GM12878 (cell line): ENCODE results near the gene RAB7B. TPM values are rescaled to one million over a fixed set of nuclear protein-coding genes. Genes with fewer than 3 reads are reported as not detected.

Experiments used
- ATAC-seq: fragments of 200-7000 bp; cut with Tn5 transposase; 3 replicates; pipeline ENCODE4 v1.9.1; 2020; ENCODE audit warnings: mild to moderate bottlenecking, moderate library complexity
- BruUV-seq: library from RNA; stranded (reverse); fragments of 400-500 nt; replicated peaks from 2 replicates; lab custom pipeline; 2021; lab: Mats Ljungman, UMichigan
- CTCF ChIA-PET: fragments of 300-600 bp; sonication (Branson Sonifier 250); formaldehyde crosslinking; extraction: SDS; loops from one replicate; lab custom pipeline; 2021; ENCODE audit warnings: inconsistent platforms; lab: Yijun Ruan, JAX
- POLR2A ChIA-PET: fragments of 350-600 bp; formaldehyde crosslinking; extraction: SDS; loops from one replicate; lab custom pipeline; 2021; ENCODE audit warnings: inconsistent platforms; lab: Charles Lee
- RAD21 ChIA-PET: fragments of 300-600 bp; sonication (Branson Sonifier 250); formaldehyde crosslinking; loops from one replicate; lab custom pipeline; 2023; ENCODE audit warnings: antibody characterized with exemption; ENCODE audit not compliant: unreplicated experiment; lab: Charles Lee
- SMC1A ChIA-PET: fragments of 300-600 bp; sonication (Branson Sonifier 250); formaldehyde crosslinking; loops from one replicate; lab custom pipeline; 2023; ENCODE audit not compliant: unreplicated experiment, uncharacterized antibody; lab: Charles Lee
- DNase-seq: peaks from one replicate; pipeline ENCODE4 v3.0.0-alpha.2; 2011; ENCODE audit warnings: low read depth, low spot score
- FAIRE-seq: peaks from 3 replicates; lab custom pipeline; 2011; peaks lifted over from hg19 to GRCh38; lab: Jason Lieb, UNC
- H2AFZ ChIP-seq: 2 replicates; pipeline ENCODE4 v1.6.0; 2011; ENCODE audit warnings: low read depth, low read length, control low read depth; ENCODE audit not compliant: control insufficient read depth
- H3K27ac ChIP-seq: 2 replicates; pipeline ENCODE4 v1.5.1; 2011; ENCODE audit warnings: control low read depth; ENCODE audit not compliant: control insufficient read depth, insufficient read depth
- H3K27me3 ChIP-seq, 2 experiments: replicated peaks in 1 of 2; 2 replicates each; pipeline versions ENCODE4 v1.6.0 to v1.6.1; 2011; ENCODE audit warnings: low read length in 1 of 2; ENCODE audit not compliant: control insufficient read depth in 2 of 2, insufficient read depth in 2 of 2
- H3K36me3 ChIP-seq, 2 experiments: 2 replicates each; pipeline ENCODE4 v1.5.1; 2011; ENCODE audit warnings: low read length in 1 of 2; ENCODE audit not compliant: control insufficient read depth in 2 of 2, insufficient read depth in 2 of 2
- H3K4me1 ChIP-seq: 2 replicates; pipeline ENCODE4 v1.6.1; 2011; ENCODE audit warnings: mild to moderate bottlenecking, low read length, moderate library complexity, mixed read lengths; ENCODE audit not compliant: control insufficient read depth, insufficient read depth
- H3K4me2 ChIP-seq: 2 replicates; pipeline ENCODE4 v1.6.0; 2011; ENCODE audit warnings: control low read depth; ENCODE audit not compliant: control insufficient read depth, insufficient read depth
- H3K4me3 ChIP-seq: fragments of 200-600 bp; sonication (generic); 2 replicates; pipeline ENCODE4 v1.5.1; 2016
- H3K79me2 ChIP-seq: 2 replicates; pipeline ENCODE4 v1.6.0; 2011; ENCODE audit warnings: low read length; ENCODE audit not compliant: control insufficient read depth, insufficient read depth
- H3K9ac ChIP-seq: 2 replicates; pipeline ENCODE4 v1.8.0; 2011; ENCODE audit warnings: low read length, control low read depth, mixed read lengths; ENCODE audit not compliant: control insufficient read depth, insufficient read depth
- H3K9me3 ChIP-seq: replicated peaks from 3 replicates; pipeline ENCODE4 v1.5.1; 2011; ENCODE audit warnings: mild to moderate bottlenecking, low read length; ENCODE audit not compliant: control insufficient read depth, insufficient read depth
- H4K20me1 ChIP-seq: 2 replicates; pipeline ENCODE4 v1.6.0; 2011; ENCODE audit not compliant: control insufficient read depth, insufficient read depth
- IRF5 ChIP-seq: fragments of 450-650 bp; IDR thresholded peaks from 2 replicates; pipeline ENCODE4 v1.6.1; 2017; ENCODE audit warnings: borderline replicate concordance
- KDM1A ChIP-seq: fragments of 200-600 bp; sonication (generic); IDR thresholded peaks from 2 replicates; pipeline ENCODE4 v1.6.1; 2016; ENCODE audit warnings: borderline replicate concordance
- ZNF384 ChIP-seq: IDR thresholded peaks from 2 replicates; pipeline ENCODE4 v1.6.1; 2012; ENCODE audit warnings: low read depth, mild to moderate bottlenecking, low read length, improper control_type of control experiment, borderline replicate concordance
- WGBS: methylation state at CpG from one replicate; pipeline ENCODE4 v1.1.6; 2016; ENCODE audit warnings: low lambda C conversion rate; ENCODE audit not compliant: insufficient replicate concordance, insufficient coverage; ENCODE audit errors: missing lambda C conversion rate; 5-methylcytosine and 5-hydroxymethylcytosine counted together
- in situ Hi-C: fragments of 300-500 bp; cut with MboI; formaldehyde crosslinking; loops from 9 replicates; pipeline ENCODE4 v1.14.3; 2018; ENCODE audit warnings: mixed read lengths
- intact Hi-C: fragments of 100-400 bp; cut with micrococcal nuclease; formaldehyde crosslinking; loops from one replicate; pipeline ENCODE4 v1.14.2; 2022; ENCODE audit not compliant: unreplicated experiment
- polyA plus RNA-seq, 11 experiments: library from polyadenylated mRNA; depleted of rRNA in 4 of 11; unstranded in 6 of 11; stranded (reverse) in 5 of 11; fragments of >200 nt; fragmentation: Nextera tagmentation in 4 of 11; fragmentation: Illumina TruSeq in 1 of 11; extraction: Ambion mirVana in 4 of 11; extraction: Trizol in 1 of 11; gene quantifications; 1 replicate in 1 of 11; 2 replicates in 10 of 11; pipeline versions ENCODE4 v1.2.1 to v1.2.3, GENCODE V29; 2011 to 2016; ENCODE audit warnings: inconsistent platforms in 2 of 11, missing spikeins in 2 of 11, low read depth in 1 of 11
- total RNA-seq, 4 experiments: library from RNA; depleted of rRNA in 3 of 4; stranded (reverse); fragments of >200 nt in 3 of 4; fragmentation: Illumina TruSeq in 1 of 4; extraction: Trizol in 1 of 4; gene quantifications; 2 replicates each; pipeline versions ENCODE4 v1.2.1 to v1.2.3, GENCODE V29; 2013 to 2021

RAB7B gene
- total and polyA plus RNA-seq, 10 of the 15 experiments (the other 5 are each of a cell fraction or from before 2014, with no cell fraction given), result 0.09 TPM; not detected in 9

DNA sequence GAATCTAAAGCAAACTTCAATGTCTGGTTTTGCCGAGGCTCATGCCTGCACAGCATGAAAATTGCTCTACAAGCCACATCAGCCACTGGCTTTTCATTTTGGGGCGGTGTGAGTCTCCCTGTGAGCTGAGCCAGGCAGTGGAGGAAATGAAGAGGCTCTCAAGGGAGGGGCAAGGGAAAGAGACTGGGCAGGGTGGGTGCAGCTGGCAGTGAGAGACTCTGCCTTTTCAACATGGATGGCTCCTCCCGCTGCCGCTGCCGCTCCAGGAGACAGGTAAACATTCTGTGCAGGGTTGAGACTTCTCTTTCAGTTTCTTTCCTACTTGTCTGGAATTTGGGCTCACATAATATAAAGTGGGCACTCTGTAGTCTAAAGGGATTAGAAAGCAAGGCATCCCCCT lies 31.8 kb upstream of the RAB7B start:
- H3K4me3 ChIP-seq, result peak overlapping the region; percentile 57
- intact Hi-C loops (no loop called here), in situ Hi-C loops (no loop called here)
- FAIRE-seq, result no peak
- H3K9me3 ChIP-seq, result peaks cover 3% of the 10 kb centered on the region; the same call in 2 of the 3 replicates
- H3K36me3 ChIP-seq, result no peaks in the 10 kb centered on the region
- H3K27me3 ChIP-seq, result no peaks in the 10 kb centered on the region; a peak in 1 of 4 replicates
- H3K4me2 ChIP-seq, result peak overlapping the region; percentile 86
- BruUV-seq, result no TSS peak
- peaks cover 37% of the 10 kb centered on the region for H3K4me1 ChIP-seq
- ChIA-PET POLR2A (no interaction called here), CTCF (interaction anchor here (1.0 to 7.3 kb wide), 7 partner anchors 9 to 74 kb away, joined by 3 to 72 read pairs (median 5); no protein-coding TSS in a partner anchor), RAD21 (interaction anchor here (0.9 to 2.2 kb wide), 3 partner anchors 50 to 71 kb away, joined by 3 to 13 read pairs (median 4); no protein-coding TSS in a partner anchor), SMC1A (interaction anchor here (1.0 to 11.4 kb wide), 7 partner anchors 8 to 70 kb away, joined by 4 to 329 read pairs (median 8); no protein-coding TSS in a partner anchor)
- H3K9ac ChIP-seq, result peak overlapping the region; percentile 61
- no peak for DNase-seq
- 3% methylated on average over 5 of the region's 5 CpGs for WGBS
- H3K27ac ChIP-seq, result peak overlapping the region; percentile 63
- no peak for TF ChIP-seq ZNF384
- TF ChIP-seq IRF5, result no peak
- TF ChIP-seq KDM1A, result no peak
- peak overlapping the region; percentile 49 for H2AFZ ChIP-seq
- H4K20me1 ChIP-seq, result no peaks in the 10 kb centered on the region
- peak; percentile 14; the same call in 2 of the 3 replicates for ATAC-seq
- H3K79me2 ChIP-seq, result peaks cover 15% of the 10 kb centered on the region
